ENCODE measurements around the gene KRTAP19-8. TPM values are rescaled to one million over a fixed set of nuclear protein-coding genes. Genes with fewer than 3 reads are reported as not detected.

Gene KRTAP19-8, protein sequence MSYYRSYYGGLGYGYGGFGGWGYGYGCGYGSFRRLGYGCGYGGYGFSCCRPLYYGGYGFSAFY
- not detected for total RNA-seq (ENCODE audit: insufficient read depth, low replicate concordance)

DNA sequence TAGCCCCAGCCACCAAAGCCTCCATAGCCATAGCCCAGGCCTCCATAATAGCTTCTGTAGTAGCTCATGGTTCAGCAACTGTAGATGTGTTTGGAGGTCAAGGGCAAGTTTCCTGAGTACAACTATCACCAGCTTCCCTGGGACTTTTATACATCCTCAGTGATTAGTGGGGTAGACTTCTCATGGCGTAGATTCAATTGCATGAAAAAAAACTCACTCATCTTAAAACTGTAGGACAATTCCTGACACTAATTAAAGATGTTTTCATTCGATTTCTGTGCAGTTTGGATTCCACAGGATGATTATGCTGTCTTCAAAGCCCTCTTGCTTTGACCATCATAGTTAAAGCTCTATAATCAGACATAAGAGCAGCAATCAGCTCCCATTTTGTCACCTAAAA, at the start of gene KRTAP19-8:
Gene KRTAP19-8, minus strand, starts transcription at position 101 of the 400 bp plus-strand sequence. Its CDS starts 33 bp downstream, at position 68.
- DNase-seq (ENCODE audit: low spot score) = no peak

DNA sequence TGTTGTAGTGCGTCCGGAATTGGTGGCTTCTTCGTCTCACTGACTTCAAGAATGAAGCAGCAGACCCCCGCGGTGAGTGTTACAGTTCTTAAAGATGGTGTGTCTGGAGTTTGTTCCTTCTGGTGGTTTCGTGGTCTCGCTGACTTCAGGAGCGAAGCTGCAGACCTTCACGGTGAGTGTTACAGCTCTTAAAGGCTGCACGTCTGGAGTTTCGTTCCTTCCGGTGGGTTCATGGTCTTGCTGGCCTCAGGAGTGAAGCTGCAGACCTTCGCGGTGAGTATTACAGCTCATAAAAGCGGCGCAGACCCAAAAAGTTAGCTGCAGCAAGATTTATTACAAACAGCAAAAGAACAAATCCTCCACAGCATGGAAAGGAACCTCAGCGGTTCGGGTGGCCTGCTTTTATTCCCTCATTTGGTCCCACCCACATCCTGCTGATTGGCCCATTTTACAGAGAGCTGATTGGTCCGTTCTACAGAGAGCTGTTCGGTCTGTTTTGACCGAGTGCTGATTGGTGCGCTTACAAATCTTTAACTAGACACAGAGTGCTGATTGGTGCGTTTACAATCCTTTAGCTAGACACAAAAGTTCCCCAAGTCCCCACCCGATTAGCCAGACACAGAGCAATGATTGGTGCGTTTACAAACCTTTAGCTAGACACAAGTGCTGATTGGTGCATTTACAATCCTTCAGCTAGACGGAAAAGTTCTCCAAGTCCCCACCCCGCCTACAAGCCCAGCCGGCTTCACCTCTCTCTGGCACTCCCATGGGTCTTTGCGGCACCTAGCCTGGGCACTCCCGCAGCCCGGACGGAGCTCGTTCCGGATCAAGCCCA, 49.6 kb upstream of the KRTAP19-8 start:
- DNase-seq (ENCODE audit: low spot score) = no peak

DNA sequence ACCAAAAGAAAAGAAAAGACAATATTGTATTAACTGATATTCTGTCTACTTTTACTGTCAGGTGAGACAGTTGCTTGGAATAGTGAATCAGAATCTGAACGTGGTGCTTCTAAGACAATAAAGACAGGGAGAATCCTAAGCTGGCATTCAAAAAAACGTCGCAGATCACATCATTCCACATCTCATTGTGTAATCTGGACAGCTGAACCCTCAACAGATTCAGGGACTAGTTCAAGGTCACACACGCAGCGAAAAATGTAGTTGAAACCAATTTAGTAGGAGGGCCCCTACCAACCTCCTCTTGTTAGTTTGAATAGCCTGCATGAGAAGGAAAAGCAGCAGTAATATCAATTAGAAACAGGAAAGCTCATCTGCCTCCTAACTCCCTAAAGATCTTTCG, 46.4 kb upstream of the KRTAP19-8 start:
- DNase-seq (ENCODE audit: low spot score) = no peak

DNA sequence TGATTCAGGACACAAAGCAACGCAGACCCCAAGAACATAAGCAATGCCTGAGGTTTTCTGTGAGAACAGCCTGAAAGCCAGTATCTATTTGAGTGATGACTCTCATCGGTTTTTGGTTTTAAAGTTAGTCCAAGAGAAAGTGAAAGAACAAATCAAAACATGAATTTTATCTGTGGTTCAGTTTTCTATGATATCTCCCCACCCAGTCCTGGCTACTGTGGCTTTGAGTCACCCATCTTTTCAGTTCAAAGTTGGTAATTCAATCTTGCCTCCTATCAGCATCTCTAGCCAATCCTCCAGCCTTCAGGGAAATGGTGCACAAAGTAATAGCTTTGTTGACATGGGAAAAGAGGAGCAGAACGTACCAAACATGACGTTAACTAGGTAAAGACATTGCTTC, 40.5 kb upstream of the KRTAP19-8 start:
- DNase-seq (ENCODE audit: low spot score) = no peak

DNA sequence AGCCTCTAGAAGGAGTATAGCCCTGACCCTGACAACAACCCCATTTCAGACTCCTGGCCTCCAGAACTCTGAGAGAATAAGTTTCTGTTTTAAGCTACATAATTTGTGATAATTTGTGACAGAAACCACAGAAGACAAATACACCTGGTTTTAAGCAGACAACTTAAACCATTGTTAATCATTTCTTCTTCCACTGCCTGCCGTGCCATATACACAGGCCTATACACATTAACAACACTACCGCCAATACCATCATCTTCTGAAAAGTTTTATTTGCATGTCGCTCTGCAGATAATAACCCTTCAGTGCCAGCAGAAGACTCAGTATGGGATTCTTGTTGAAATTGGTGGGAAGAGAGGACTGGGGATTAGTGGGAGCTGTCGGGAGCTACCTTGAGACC, 39.9 kb upstream of the KRTAP19-8 start:
- no peak for DNase-seq (ENCODE audit: low spot score)

DNA sequence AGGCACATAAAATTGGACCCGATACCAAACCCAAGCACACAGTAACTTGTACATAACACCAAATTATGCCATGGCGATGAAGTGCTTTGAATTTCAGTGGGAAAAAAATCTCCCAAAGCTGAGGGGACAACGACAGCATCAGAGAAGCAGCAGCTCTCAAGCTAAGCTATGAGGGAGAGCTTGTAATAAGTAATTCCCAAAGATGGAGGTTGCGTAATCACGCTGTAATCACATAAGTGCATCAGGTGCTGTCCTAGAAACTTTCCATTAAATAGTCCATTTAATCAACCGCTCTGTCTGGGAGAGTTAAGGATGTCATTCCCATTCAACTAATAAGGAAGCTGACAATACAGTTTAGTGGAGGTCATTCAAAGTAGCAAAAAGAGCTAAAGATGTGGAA, 37.6 kb upstream of the KRTAP19-8 start:
- no peak for DNase-seq (ENCODE audit: low spot score)

DNA sequence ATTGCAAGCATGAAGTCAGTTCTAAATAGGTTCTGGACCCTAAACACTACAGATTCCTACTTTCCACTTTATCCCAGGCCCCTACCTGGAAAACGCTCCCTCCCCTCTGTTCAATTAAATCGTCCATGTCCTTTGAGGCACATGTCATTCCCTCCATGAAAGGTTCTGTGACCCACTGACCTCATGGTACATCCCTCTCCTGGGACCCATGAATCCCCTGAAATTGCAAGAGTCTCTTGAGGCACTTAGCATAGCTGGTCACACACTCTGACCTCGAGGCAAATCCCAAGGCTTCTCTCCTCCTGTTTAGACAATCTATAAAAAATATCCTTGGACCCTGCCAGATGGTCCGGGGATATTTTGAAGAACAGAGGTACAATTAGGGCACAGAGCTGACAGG, 34.3 kb upstream of the KRTAP19-8 start:
- DNase-seq (ENCODE audit: low spot score) = no peak

DNA sequence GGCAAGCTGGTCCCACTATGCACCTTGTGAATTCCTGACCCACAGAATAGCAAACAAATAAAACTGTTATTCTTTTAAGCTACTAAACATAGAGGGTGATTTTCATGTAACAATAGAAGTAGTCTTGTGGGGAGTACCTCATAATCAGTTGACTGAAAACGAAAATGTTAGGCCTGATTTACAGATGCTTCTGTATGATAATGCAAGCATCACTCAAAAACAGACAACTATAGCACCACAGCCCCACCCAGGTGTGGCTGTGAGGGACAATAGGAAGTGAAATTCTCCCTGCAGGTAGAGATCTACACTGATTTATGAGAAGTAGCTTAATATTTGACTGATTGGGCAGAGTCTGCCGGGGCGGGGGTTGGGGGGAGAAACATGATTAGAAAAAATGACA, 26.5 kb upstream of the KRTAP19-8 start:
- DNase-seq (ENCODE audit: low spot score) = no peak

DNA sequence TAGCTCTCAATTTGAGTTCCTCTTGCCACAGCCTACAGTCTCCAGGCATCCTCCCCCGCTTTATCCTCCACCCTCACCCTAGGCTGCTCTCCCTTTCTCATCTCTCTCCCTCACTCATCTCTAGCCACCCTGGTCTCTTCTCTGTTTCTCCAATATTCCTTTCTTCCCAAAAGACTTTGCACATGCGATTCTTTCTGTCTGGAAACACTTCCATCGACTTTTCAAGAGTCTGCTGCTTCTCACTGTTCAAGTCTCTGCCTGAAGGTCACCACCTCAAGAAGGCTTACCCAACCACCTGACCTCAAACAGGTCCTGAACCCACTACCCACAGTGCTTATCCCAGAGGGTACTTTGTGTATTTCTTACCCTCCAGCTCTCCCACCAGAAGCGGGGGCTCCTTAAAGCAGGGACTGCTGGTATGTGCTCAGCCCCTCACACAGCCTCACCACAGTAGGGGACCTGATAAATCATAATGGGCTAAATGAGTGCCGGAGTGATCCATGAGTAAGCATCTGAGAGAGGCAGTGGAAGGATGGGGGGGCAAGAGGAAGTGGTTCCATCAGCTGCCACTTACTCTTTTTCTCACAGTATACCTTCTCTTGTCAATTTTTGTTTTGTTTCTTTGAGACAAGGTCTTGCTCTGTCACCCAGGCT, 14.3 kb upstream of the KRTAP19-8 start:
- DNase-seq (ENCODE audit: low spot score) = no peak

DNA sequence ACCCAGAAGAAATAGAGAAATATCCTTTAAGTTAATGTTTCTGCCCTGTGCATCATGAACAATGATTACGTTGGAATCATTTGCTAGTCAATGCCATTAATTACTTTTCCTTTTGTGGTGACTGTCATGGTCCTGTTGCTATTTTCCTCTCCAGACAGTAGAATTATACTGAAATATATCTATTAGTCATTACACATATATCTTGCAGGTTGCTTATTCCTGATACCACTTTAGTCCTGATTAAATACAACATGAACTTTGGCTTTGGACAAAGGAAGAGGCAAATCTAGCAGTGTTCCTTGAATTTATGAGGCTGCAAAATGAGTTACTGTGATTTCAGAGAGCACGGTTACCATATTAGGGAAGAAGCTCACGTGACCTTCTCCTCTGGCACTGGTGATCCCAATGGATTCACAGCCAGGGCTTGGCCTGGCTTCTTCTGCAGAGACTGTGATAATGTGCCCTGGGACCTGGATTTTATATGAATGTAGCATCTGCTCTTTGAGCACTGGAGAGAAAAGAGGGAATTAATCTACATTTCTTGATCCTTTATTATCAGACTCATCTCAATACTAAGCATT, 12.4 kb upstream of the KRTAP19-8 start:
- no peak for DNase-seq (ENCODE audit: low spot score)

DNA sequence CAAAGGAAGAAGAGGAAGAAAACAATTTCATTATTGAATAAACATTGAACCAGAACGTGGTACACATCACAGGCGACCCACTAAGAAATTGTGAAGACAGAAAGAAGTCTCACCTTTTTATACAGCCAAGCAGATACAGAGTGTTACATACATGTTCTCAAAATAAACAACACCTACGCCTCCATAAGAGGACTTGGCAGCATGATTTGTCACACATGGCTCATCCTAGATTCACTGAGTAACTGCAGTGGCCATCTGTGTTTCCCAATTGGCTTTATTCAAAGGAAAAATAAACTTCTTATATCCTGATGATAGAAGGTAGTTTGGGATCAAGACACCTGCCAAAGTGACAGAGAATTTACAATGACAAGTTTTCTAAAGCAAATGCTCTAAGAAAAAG, 7.6 kb upstream of the KRTAP19-8 start:
- DNase-seq (ENCODE audit: low spot score) = no peak

DNA sequence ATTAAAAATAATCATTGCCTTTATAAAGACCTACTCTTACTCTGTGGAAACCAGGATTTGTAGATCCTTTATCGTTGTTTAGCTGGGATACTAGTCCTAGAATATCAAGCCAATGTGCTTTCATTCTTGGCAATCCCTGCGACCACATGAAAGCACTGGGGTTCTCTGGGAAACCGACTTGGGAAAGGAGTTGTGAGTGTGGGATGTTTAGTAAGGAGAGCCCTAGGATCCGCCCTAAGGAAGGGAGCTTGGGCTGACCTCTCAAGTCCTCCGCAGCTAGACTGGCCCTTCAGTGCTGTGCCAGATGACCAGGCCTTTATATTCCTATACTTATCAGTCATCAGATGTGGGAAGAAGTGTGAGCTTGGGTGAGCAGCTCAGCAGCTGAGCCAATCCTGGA, 5.2 kb upstream of the KRTAP19-8 start:
- no peak for DNase-seq (ENCODE audit: low spot score)

DNA sequence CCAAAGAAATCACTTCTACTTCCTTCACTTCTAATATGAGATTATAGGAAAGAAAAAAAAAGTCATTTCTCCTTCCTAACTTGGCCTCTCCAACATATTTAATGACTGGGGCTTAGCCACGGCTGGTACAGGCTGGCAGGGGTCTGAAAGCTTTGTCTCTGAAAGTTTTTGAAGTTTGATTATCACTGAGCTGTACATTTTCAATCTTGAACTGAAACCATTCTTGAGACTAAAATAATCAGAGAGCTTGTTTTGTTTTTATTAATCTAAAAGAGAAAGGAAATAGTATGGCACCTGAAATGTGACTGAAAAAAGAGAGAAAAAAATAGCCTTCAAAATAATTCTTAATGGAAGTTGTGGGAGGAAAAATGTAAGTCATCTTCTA, 3.8 kb upstream of the KRTAP19-8 start:
- no peak for DNase-seq (ENCODE audit: low spot score)

DNA sequence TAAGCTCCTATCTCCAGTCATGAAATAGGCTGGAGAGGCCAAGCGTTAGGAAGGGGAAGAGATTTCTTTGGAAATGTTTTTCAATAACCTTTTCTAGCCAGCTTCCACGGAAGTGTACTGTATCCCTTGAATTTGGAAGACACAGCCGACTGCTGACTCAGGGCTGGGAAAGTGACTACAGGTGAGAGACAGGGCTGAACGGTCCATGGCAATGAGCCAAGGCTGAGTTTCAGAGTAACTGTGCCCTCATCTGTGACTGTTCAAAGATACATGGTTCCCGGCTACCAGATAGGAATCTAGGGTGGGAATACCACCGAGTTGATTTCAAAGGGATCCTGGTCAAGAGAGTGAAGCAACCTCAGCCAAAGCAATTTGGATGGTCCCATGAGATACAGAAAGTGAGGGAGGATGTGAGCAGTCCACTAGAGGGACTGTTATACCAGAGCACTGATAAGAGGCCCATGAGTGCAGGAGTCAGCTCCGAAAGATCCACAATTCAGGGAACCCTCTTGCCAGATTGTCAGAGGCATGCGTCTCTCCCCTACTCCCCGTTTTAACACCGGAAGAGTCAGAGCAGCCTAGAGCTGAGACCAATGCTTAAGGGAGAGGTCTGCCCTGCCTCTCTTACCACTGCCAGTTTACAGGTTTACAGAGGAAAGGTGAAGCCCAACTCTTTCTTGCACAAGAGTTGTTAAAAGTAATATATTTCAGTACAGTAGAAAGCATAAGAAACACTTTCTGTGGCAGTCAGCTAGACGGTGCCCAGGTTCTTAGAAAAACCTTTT, 3.2 kb upstream of the KRTAP19-8 start:
- DNase-seq (ENCODE audit: low spot score) = no peak

DNA sequence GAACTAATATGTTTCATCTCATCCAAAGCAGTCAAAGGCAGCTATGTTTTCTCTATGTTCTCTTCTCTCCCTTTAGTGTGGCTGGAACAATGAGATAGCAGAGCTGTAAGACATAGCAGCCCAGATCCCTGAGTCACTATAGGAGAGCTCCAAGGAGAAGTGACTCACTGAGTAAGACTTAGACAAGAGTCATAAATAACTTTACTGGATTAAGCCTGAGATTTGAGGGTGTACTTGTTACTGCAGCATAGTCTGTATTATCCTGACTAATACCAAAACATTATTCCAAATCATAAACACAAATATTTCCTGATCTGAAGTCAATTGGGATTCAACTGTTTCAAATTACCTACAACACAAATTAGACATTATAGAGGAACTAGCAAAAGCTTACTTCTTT, 3.9 kb downstream of the KRTAP19-8 start:
- DNase-seq (ENCODE audit: low spot score) = no peak

DNA sequence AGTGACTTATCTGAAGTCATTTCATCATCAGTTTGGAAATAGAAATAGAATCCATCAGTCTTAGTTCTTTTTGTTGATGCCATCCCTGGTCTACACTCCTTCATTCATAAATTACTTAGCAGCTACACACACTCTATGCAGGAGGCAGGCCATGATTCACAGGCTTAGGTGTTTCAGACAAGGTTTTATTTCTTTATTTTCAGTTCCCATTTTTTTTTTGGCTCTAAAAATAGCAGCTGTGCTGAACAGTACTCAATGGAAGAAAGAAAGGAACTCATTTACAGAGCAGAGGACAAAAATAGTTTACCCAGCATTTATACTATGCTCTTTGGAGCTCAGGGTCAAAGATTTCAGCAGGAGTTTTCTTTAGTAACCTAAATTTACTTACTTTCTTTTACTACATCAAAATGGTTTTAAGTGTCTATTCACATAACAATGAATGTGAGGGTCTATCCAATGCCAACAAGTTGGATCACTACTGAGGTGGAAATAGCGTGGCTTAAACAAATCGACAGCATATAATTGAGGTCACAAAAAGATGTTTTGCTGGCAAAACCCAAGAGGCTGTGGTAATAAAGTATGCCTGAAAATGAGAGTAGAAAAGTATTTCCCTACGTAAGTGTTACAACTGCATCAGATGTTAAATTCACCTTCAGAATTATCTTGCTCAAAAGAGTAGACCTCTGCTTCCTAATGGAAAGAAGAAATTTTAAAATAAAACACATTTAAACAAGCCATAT, 7.7 kb downstream of the KRTAP19-8 start:
- DNase-seq (ENCODE audit: low spot score) = no peak

DNA sequence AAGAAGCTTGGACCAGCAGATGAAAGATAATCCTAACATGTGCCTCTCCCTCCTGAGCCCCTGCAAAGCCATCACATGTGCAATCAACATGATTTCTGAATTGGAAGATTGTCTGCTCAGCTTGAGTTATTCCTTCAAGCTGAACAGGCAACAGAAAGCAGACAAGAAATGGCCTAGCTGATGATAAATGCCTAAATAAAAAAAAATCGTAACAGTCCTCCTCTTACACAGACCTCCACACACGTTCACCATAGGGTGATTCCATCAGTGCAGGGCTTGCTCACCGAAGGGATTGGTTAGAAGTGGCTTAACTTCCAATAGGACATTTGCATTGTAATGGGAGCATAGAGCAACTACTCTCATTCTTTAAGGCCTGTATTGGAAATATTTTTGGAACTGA, 14.6 kb downstream of the KRTAP19-8 start:
- no peak for DNase-seq (ENCODE audit: low spot score)

DNA sequence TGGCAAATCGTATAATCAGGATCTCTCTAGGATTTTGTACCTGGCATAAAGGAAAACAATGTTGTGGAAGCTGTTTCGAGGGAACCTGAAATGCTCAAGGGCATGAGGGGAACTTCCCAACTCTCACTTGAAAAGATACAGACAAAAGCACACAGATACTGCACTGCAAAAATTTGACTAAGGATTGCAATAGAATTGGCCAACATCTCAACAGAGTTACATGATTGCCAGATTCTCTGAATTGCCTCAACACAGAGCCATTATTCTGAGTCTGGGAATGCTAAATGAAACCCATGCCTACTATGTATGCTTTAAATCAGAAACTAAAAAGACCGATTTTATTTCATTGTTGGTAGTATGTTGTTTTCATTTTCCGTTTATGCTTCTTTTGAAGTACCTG, 16.0 kb downstream of the KRTAP19-8 start:
- DNase-seq (ENCODE audit: low spot score) = no peak

DNA sequence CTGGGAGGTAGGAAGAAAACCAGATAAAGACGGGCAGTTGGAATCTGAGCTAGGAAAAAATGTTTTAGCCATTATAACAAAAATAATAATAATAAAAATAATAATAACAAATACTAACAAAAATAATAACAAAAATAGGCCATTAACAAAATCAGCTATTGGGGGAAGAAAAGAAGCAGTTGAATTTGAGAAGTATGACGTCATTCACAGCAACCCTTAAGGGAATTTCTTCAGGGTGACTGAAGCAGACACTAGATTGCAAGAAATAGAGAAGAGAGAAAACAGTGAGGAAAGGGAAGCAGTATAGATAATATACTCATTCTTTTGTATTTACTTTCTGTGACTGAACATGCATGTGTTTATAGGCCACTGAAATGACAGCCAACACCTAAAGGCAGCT, 20.0 kb downstream of the KRTAP19-8 start:
- DNase-seq (ENCODE audit: low spot score) = no peak

DNA sequence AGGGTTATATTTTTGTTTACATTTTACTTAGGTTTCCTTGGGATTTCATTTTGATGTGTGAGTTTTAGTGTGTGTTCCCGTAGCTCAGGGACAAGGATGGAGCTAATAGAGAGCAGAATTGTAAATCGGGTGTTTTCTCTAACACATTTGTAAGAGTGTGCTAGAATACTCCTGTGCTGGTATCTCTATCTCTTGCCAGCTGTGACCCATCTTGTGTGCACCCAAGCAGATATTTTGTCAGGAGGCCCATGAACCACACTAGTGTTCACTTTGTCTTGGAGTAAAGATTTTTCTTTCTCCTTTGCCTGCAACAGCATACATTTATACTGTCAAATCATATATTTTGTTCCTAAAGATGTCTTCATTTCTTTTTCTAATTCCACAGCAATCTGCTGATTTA, 23.4 kb downstream of the KRTAP19-8 start:
- DNase-seq (ENCODE audit: low spot score) = no peak

Measured in umbilical cord (tissue), 2 donors.